HG02571 (cell line): ENCODE data around the gene ZFHX3.
"Not testable (repeated sequence)": the region's sequence is repeated elsewhere in the genome, so short reads cannot be mapped to it uniquely, and the experiment has no call there.

ENCODE experiments used
- ATAC-seq: cut with Tn5 transposase; IDR thresholded peaks from one replicate; pipeline ENCODE4 v1.9.1; 2021; ENCODE audit warnings: mild to moderate bottlenecking, moderate library complexity; ENCODE audit not compliant: unreplicated experiment

Gene ZFHX3

DNA sequence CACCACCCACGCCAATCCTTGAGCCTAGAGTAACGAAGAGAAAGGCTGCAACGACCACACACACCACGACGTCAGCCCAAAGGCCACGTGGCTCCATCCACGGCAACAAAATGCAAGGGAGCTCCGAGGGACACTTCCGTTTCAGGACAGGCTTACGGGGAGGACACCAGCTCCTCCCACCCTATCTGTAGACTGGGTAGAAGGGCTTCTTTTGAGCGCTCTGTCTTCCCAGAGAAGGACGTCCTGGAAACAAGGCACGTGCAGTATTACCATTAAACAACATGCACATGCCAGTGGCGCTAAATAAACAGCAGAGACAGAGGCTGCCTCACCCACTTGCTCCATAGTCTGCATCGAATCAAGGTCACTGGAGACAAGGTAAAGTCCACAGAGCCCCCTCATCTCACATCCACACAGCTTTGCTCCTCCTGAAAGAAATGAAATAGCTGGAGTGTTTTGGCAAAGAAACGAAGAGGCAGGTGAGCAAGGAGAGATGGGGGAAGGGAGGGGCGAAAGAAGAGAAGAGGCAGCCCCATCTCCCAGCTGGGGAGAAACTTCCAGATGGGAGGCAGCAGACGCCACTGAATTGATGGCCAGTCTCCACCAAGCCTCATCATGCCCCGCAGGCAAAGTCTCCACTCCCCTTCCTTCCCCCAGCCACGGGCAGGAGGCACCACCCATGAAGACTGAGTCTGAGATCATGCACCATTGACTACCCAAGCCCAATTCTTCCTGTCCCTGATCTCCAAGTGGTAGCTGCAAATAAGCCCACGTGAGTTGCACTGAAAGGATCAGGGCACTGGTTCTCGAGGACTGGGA, 24.0 kb downstream of the ZFHX3 start:
- no peak for ATAC-seq

GRCh38 chr16:73023320-73023719, 24.6 kb downstream of the ZFHX3 start:
- ATAC-seq: no peak

- no peak for ATAC-seq
Measured at GRCh38 chr16:73022534-73022933, 25.4 kb downstream of the ZFHX3 start.

- ATAC-seq: no peak
Measured at GRCh38 chr16:73021866-73022495, 25.9 kb downstream of the ZFHX3 start.

- no peak for ATAC-seq
Measured at GRCh38 chr16:73020409-73020884, 27.5 kb downstream of the ZFHX3 start.

DNA sequence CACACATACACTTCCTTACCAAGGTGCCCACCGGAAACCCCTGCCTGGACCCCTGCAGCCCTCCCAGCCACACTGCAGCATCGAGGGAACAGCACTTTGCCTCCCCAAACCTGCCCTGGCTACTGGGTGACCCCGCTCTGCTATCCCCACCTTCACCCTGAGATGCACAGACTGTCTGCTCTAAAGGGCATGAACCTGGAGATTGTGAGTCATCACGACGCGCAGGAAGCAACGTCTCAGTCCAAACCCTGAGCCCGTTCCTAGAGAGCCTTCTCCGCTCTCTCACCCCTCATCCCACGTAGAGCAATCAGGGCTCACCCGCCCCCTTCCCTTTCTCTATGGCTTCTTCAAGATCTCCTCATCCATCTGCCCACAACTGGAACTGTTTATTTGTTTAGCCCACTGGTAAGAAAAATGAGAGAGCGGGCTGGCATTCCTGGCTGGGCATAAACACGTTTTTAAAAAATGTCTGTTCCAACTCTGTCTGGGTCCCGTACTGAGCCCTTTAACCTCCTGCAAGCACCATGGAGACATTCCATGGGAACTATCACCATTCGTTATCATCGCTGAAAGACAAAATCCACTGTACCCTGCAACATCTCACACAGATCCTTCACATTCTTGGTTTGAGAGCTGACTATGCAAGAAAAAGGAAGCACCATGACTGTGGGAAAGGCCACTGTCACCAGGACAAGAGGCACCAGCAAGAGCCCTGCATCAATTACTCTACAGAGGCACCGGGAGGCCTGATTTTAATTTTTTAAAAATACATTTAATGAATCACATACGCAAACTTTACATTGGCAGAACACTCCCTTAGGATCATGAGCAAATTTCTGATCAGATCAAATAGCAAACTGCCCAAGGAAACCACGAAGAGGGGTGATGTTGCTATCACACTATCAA, 28.2 kb downstream of the ZFHX3 start:
- ATAC-seq: no peak

DNA sequence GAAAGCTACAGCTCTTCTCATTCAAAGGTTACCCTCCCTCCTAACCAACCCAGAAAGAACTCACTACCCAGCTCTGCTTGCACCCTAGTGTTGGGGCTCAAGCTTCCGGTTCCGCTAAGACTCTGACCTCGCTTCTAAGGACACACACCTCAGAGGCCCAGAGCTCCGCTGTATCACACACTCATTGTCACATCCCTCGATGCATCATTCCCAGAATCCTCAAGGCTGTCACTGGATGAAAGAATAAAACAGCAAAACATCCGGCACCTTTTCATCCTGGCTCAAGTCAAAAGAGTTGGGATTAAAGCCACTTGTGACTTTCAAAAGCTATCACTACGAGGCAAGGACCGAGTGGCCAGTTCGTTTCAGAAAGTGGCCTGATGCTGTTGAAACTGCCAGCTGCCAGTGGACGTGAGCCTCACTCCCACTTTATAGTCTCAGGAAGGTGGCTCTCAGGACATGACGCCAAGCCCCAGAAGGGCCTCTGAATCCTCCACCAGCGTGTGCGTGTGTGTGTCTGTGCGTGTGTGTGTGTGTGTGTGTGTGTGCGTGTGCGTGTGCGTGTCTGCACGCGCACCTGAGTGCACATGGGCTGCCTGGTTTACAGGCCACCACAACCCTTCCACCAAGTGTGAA, 29.0 kb downstream of the ZFHX3 start:
- ATAC-seq: no peak

DNA sequence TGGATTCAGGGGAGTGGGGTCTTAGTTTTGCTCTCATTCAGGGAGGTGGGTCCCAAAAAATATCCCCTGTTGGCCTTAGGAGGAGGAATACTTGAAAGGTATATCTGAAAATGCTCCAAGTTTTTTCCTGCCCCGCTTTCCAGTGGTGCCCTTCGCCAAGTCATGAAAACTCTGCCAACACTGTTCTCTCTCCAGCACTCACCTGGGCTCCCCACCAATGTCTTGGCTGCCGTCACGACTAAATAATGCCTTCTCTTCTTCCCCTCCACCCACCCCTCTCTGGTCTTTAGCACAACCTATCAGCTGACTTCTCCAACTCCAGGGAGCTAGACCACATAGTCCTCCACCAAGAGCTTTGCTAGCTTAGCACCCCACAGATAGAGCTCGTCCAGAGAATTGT, 30.6 kb downstream of the ZFHX3 start:
- ATAC-seq: no peak

DNA sequence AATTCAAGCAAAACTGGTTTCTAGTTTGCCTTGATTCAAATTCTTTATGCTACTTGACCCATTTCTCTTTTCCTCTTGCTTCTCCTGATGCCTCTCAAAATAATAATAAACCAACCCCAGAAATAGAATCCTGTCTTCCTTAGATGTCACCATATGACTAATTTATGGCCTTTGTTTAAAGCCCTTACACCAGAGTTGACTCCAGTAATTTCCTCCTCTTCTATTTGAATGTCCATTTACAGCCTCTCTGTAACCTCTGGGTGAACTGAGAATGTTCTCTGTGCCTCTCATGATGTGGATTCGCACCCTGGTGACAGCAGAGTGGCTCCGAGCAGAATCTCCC, 31.5 kb downstream of the ZFHX3 start:
- ATAC-seq: peak; percentile 34

DNA sequence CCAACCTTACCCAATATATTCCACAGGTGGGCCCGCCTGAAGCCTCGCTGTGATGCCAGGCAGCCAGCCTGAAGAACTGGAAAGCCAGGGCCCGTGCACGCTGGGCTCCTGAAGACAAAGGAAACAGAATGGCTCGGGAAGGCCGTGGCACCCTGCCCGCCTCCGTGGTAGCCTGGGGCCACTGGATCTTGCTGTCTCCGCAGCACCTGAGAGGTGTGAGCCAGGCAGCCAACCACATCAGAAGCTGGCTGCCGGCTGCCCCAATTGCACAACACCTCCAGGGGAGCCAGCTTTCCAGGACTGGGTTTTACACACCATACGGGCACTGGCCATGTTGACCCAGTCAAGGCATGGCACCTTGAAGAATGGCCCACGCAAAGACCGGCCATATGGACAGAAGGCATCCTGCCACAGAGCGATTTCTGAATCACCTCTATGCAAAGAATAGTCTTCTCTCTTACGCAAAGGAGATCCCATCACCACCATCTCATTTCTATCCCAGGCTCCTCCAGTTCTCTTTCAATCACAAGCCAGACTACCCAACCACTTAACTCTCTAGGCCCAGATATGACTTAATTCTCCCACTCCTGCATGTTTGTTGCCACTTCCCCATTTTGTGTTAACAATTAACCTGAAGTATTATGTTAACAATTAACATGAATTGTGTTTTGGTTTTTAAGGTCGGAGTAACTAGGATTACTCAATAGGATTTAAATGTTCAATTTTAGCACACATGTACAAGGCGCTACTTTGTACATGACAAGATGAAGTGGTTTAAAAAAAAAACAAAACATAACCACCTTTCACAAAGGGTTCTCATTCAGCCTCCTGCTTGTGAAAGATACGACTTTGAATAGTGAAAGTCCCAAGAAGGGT, 32.1 kb downstream of the ZFHX3 start:
- peak; percentile 64 for ATAC-seq

GRCh38 chr16:73014768-73015167, 33.2 kb downstream of the ZFHX3 start:
- ATAC-seq: no peak

DNA sequence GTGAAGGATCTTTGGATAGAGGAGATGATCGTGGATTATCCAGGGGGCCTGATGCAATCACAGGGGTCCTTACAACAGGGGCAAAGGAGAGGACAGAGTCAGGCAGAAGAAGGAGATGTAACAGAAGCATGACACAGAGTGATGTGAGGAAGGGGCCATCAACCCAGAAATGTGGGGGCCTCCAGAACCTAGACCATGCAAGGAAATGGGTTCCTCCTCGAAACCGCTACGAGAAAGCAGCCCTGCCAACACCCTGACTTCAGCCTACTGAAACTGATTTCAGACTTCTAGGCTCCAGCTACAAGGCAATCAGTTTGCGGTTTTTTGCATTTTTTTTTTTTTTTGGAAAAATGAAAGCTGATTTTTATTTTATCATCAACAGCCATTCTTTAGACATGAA, 34.0 kb downstream of the ZFHX3 start:
- no peak for ATAC-seq

- ATAC-seq: no peak
Measured at GRCh38 chr16:73012341-73012740, 35.6 kb downstream of the ZFHX3 start.

- no peak for ATAC-seq
Measured at GRCh38 chr16:73011926-73012325, 36.0 kb downstream of the ZFHX3 start.

- ATAC-seq: no peak
Measured at GRCh38 chr16:73010150-73010676, 37.7 kb downstream of the ZFHX3 start.

DNA sequence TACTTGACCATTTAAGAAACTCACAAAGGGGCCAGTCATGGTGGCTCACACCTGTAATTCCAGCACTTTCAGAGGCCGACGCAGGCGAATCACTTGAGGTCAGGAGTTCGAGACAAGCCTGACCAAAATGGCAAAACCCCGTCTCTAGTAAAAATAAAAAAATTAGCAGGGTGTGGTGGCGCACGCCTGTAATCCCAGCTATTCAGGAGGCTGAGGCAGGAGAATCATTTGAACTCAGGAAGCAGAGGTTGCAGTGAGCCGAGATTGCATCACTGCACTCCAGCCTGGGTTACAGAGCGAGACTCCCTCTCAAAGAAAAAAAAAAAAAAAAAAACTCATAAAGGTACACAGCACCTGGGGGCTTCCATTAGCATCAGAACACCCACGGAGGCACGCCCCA, 38.2 kb downstream of the ZFHX3 start:
- not testable (repeated sequence) for ATAC-seq

DNA sequence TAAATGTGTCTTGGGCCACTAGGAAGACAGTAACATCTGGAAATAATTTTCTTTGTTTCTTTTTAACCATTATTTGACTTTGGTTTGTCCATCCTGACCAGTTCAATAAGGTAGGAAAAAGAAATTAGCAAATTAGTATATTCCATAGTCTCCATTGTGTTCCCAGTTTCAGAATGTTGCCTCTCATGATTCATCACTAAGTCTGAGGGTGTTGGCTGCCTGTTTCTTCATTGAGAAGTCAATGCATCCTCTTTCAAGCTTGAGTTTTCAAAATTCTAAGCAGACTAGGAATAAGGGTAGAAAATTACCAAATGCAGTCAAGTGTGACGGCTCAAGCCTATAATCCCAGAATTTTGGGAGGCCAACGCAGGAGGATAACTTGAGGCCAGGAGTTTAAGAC, 41.9 kb downstream of the ZFHX3 start:
- no peak for ATAC-seq

- ATAC-seq: no peak
Measured at GRCh38 chr16:73002866-73003265, 45.1 kb downstream of the ZFHX3 start.

GRCh38 chr16:73000907-73001521, 46.9 kb downstream of the ZFHX3 start:
- no peak for ATAC-seq
